ENCODE measurements around the gene ANXA6.

The ANXA6 gene

GRCh38 chr5:151125421-151125820 lies 32.2 kb downstream of the ANXA6 start:
- DNase-seq = no peak

GRCh38 chr5:151123897-151124751 lies 33.5 kb downstream of the ANXA6 start:
- no peak for DNase-seq

- no peak for DNase-seq
Observed at GRCh38 chr5:151122828-151123227, 34.8 kb downstream of the ANXA6 start.

GRCh38 chr5:151121665-151122064 lies 35.9 kb downstream of the ANXA6 start:
- DNase-seq = no peak

GRCh38 chr5:151121095-151121494 lies 36.5 kb downstream of the ANXA6 start:
- no peak for DNase-seq

GRCh38 chr5:151118913-151119575 lies 38.5 kb downstream of the ANXA6 start:
- no peak for DNase-seq

GRCh38 chr5:151115272-151115905 lies 42.2 kb downstream of the ANXA6 start:
- peak; percentile 31 for DNase-seq

GRCh38 chr5:151113651-151114050 lies 43.9 kb downstream of the ANXA6 start:
- no peak for DNase-seq

- no peak for DNase-seq
Observed at GRCh38 chr5:151110992-151111391, 46.6 kb downstream of the ANXA6 start.

GRCh38 chr5:151110122-151110681 lies 47.4 kb downstream of the ANXA6 start:
- no peak for DNase-seq

GRCh38 chr5:151108566-151108965 lies 49.0 kb downstream of the ANXA6 start:
- DNase-seq = no peak

- no peak for DNase-seq
Observed at GRCh38 chr5:151107738-151108520, 49.6 kb downstream of the ANXA6 start.

GRCh38 chr5:151107084-151107483 lies 50.5 kb downstream of the ANXA6 start:
- no peak for DNase-seq

- no peak for DNase-seq
Observed at GRCh38 chr5:151106509-151106908, 51.1 kb downstream of the ANXA6 start.

GRCh38 chr5:151106043-151106442 lies 51.5 kb downstream of the ANXA6 start:
- no peak for DNase-seq

- no peak for DNase-seq
Observed at GRCh38 chr5:151105561-151105960, 52.0 kb downstream of the ANXA6 start.

GRCh38 chr5:151104795-151105194 lies 52.8 kb downstream of the ANXA6 start:
- no peak for DNase-seq

- DNase-seq = no peak
Observed at GRCh38 chr5:151101746-151102145, 55.8 kb downstream of the ANXA6 start.

GRCh38 chr5:151101151-151101550 lies 56.4 kb downstream of the ANXA6 start:
- no peak for DNase-seq

GRCh38 chr5:151100681-151101080 lies 56.9 kb downstream of the ANXA6 start:
- DNase-seq = no peak

GRCh38 chr5:151098768-151099121 lies 58.8 kb downstream of the ANXA6 start:
- DNase-seq = no peak

- DNase-seq = no peak
Observed at GRCh38 chr5:151097820-151098767, 59.5 kb downstream of the ANXA6 start.

Data from NCI-H748 treated with DMSO at 0.1 percent for 48 hours (cell line).